NCI-H1092 (cell line): Measurements from ENCODE around the gene SPATS2.

Experiments used
- DNase-seq: peaks from one replicate; lab custom pipeline; 2025; lab: John Stamatoyannopoulos, UW

Gene SPATS2

DNA sequence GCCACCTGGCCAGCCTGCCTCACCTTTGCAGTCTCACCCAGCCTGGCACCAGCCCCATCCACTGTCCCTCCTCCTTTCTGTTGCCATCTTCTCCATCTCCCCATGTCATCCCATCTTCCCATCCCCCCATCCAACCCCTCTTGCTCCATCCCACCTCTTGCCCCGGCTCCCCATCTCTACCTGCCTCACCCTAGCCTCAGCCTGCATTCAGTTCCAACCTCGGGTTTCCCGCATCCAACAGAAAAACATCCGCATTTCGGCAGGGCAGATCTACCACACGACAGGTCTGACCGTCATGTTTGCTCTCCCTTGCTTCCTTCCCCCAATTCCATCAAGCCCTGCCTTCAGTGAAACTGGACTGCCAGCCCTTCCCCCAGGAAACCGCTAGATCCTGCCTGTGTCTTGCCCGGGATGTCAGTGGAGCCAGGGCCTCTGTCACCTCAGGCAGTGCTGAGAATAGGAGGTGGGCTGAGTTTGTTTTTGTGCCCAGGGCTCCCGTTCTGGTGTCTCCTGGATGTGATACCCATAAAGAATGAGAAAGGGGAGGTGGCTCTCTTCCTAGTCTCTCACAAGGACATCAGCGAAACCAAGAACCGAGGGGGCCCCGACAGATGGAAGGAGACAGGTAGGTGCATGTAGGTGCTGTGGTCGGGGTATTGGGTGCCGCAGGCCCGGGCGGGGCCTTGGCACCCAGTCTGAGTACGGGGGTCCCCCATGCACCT is 174.0 kb downstream of the SPATS2 start:
- DNase-seq: no peak

DNA sequence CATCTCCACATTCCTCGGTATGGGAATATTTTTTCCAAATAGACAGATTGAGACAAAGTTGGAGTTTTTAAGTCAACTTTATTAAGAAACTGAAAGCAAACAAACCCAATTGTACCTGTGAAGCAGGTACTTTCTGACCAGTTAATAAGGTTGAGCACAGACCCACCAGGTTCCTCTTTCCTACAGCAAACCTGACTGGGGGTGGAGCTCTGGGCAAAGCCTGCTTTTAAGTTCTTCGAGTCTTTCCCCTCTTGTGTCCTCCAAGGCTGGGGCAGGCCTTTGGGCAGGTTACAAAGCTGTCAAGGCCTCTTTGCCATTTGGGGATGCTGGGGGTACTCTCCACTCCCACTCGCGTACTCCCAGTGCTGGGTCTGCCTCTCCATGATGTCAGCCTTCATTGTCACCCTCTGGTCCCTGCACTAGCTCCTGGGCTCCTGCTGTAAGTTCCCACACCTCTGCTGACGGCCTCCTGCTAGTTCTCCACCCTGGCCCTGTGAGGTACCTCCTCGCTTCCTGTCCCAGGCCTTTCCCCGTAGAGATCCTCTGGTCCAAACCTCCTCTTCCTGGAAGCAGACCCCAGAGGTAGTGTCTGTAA is 174.7 kb downstream of the SPATS2 start:
- no peak for DNase-seq

DNA sequence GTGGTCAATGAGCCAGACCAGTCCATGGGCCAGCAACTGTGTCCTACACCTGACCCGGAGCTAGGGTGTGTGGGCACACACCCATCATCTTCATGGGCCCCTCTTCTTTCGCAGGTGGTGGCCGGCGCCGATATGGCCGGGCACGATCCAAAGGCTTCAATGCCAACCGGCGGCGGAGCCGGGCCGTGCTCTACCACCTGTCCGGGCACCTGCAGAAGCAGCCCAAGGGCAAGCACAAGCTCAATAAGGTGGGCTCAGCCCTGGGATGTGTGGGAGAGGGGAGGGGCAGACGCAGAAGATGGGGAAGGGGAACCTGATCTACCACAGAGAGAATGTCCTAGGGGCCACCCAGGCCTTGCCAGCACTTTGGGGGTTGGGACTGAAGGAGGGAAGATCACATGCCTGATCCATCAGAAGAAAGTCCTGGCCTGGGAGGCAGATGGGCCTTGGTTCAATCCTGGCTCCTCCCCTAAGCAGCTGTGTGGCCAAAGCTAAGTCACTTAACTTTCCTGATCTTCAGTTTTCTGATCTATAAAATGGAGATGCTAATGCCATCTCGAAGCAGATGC is 175.4 kb downstream of the SPATS2 start:
- no peak for DNase-seq

DNA sequence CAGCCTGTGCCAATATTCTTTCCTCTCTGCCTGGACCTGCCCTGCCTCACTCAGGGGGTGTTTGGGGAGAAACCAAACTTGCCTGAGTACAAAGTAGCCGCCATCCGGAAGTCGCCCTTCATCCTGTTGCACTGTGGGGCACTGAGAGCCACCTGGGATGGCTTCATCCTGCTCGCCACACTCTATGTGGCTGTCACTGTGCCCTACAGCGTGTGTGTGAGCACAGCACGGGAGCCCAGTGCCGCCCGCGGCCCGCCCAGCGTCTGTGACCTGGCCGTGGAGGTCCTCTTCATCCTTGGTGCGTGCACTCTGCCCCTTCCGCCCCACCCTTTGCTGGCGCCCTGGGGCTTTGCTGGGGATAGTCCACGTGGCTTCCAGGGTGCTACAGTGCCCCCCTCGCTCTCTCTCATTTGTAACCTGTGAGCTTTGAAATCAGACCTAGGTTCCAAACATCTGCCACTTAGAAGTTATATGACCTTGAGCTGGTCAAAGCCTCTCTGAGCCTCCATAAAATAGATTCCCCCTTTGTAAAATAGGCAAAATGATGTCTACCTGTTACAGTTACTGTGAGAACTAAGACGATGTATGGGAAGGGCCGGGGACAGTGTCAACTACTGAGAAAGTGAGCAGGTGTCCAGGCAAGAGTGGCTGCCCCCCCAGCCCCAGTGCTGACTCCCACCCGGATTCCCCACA is 176.1 kb downstream of the SPATS2 start:
- no peak for DNase-seq

DNA sequence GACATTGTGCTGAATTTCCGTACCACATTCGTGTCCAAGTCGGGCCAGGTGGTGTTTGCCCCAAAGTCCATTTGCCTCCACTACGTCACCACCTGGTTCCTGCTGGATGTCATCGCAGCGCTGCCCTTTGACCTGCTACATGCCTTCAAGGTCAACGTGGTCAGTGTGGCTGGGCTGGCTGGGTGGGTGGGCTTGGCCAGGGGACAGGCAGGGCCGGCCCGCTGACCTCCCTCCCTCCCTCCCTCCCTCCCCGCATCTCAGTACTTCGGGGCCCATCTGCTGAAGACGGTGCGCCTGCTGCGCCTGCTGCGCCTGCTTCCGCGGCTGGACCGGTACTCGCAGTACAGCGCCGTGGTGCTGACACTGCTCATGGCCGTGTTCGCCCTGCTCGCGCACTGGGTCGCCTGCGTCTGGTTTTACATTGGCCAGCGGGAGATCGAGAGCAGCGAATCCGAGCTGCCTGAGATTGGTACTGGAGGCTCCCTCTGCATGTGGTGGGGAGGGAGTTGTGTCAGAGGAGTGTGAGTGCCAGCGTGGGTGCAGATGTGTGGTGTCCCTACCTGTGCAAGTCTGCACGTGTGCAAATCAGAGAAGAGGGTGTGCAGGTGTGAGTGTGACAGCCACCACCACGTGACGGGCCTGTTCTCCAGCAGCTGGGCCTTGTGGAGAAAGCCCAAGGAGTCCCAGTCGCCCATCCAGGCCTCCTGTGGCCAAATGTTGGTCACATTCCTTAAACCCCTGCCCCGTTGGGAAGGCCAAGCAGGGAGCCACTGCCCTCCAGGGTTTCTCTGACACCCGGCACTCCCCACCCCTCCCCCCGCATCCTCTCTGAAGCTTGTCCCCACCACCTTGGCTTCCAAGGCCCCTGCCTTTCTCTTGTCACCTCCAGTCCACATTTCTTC is 176.9 kb downstream of the SPATS2 start:
- DNase-seq: no peak

DNA sequence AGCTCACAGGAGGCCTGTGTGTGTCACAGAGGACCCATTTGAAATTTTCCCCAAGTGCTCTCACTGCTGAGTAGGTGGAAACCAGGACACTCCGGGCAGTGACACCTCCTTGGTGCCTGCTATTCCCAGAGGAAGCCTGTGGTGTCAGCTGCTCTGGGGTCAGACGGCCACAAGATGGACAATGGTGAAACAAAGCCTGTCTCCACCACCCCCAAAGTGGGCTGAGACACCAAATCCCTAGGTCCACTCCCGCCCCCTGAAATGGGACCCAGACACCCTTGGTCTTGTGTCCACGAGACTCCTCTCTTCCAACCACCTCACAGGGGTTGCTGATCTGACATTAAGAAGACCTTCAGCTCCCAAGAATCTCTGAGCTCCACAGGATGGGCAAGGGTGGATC is 178.6 kb downstream of the SPATS2 start:
- no peak for DNase-seq

GRCh38 chr12:49546481-49546880 is 179.2 kb downstream of the SPATS2 start:
- DNase-seq: no peak

GRCh38 chr12:49547090-49547690 is 179.9 kb downstream of the SPATS2 start:
- no peak for DNase-seq

DNA sequence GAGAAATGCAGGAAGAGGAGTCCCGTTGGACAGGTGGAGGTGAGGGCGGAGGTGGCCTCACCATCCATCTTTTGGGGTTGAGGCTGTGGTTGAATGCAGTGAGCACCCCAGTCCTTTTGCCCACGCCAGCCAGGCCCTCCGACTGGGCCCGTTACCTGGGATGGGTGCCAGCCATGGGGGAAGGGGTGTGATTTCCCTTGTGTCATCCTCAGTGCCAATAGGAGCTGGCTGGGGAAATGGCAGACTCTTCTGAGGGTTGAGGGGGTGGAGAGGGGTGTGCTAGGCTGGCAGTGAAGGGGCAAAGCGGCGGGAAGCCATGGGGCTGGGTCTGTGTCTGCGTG is 181.2 kb downstream of the SPATS2 start:
- DNase-seq: no peak

DNA sequence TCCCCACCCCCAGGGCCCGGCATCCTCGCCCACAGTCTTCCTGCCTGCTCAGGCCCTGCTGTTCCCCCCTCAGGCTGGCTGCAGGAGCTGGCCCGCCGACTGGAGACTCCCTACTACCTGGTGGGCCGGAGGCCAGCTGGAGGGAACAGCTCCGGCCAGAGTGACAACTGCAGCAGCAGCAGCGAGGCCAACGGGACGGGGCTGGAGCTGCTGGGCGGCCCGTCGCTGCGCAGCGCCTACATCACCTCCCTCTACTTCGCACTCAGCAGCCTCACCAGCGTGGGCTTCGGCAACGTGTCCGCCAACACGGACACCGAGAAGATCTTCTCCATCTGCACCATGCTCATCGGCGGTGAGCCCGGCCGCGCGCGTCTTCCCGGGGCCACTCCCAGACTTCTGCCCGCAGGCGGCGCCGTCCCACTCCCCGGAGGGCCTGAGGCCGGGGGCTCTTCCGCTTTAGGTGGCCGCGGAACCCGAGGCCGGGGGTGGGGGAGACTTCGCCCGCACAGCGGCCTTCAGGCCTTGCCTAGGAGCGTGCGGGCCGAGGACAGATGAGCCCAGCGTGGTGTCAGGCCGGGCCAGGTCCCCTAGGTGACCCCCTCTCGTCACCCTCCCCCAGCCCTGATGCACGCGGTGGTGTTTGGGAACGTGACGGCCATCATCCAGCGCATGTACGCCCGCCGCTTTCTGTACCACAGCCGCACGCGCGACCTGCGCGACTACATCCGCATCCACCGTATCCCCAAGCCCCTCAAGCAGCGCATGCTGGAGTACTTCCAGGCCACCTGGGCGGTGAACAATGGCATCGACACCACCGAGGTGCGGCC is 181.8 kb downstream of the SPATS2 start:
- no peak for DNase-seq

- peak; percentile 6 for DNase-seq
These were observed 182.8 kb downstream of the SPATS2 start for GRCh38 chr12:49549735-49550692.

DNA sequence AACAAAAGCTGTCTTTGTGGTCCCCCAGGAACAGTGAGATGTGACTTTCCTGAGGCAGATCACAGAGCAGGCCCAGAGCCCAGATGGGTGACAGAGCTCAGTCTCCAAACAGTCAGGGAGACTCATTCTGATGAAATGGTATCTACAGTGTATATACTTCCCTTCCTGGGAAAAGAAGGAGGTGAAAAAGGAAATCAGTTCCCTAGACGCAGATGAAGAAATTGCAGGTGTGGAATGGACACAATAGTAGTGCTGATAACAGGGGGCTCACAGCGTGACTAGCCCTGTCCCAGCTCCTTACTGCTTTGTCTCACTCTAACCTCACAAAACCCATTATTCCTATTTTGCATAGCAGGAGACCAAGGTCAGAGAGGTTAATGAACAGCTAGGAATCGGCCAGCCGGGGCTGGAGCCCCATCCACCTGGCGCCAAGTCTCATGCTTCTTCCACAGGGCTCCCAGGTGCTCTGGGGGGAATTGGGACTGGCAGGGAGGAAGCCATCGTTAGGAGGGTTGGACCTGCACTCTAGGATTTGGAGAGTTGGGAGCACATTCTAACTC is 183.5 kb downstream of the SPATS2 start:
- DNase-seq: no peak

- DNase-seq: no peak
These were observed 184.8 kb downstream of the SPATS2 start for GRCh38 chr12:49552014-49552413.

GRCh38 chr12:49552425-49552824 is 185.2 kb downstream of the SPATS2 start:
- DNase-seq: no peak

- no peak for DNase-seq
These were observed 185.6 kb downstream of the SPATS2 start for GRCh38 chr12:49552899-49553298.

GRCh38 chr12:49553512-49554088 is 186.3 kb downstream of the SPATS2 start:
- no peak for DNase-seq

- DNase-seq: no peak
These were observed 187.0 kb downstream of the SPATS2 start for GRCh38 chr12:49554266-49554665.

- DNase-seq: no peak
These were observed 188.5 kb downstream of the SPATS2 start for GRCh38 chr12:49555631-49556390.
